Heart left ventricle (tissue), 16 donors: ENCODE measurements around the gene PIK3C2B. TPM values are rescaled to one million over a fixed set of nuclear protein-coding genes. Genes with fewer than 3 reads are reported as not detected.

Source experiments
- ATAC-seq, 4 donors: fragments of 200-7000 bp; cut with Tn5 transposase; one replicate each; pipeline ENCODE4 v1.9.1; 2020 to 2022; ENCODE audit warnings: moderate library complexity in 4 of 4, mild to moderate bottlenecking in 3 of 4, moderate number of reproducible peaks in 1 of 4
- DNase-seq, 5 donors: peaks; one replicate each; pipeline ENCODE4 v3.0.0-alpha.2; 2020
- H3K27ac ChIP-seq, 12 donors: fragments of 200-600 bp; sonication (generic) in 4 of 12; one replicate each; pipeline versions ENCODE4 v1.5.0 to v1.8.0; 2016 to 2022; ENCODE audit warnings: mild to moderate bottlenecking in 2 of 12
- H3K27me3 ChIP-seq, 9 donors: fragments of 200-600 bp; sonication (generic) in 2 of 9; one replicate each; pipeline versions ENCODE4 v1.5.1 to v1.8.0; 2016 to 2022; ENCODE audit warnings: mild to moderate bottlenecking in 3 of 9
- H3K36me3 ChIP-seq, 9 donors: fragments of 200-600 bp; sonication (generic) in 2 of 9; one replicate each; pipeline versions ENCODE4 v1.5.0 to v1.8.0; 2018 to 2022; ENCODE audit warnings: mild to moderate bottlenecking in 2 of 9
- H3K4me1 ChIP-seq, 12 donors: fragments of 200-600 bp; sonication (generic) in 4 of 12; one replicate each; pipeline versions ENCODE4 v1.5.0 to v1.8.0; 2016 to 2022; ENCODE audit warnings: mild to moderate bottlenecking in 3 of 12
- H3K4me3 ChIP-seq, 12 donors: fragments of 200-600 bp; sonication (generic) in 4 of 12; one replicate each; pipeline versions ENCODE4 v1.5.0 to v1.8.0; 2017 to 2022; ENCODE audit warnings: mild to moderate bottlenecking in 9 of 12, moderate library complexity in 4 of 12
- H3K9me3 ChIP-seq, 12 donors: fragments of 200-600 bp; sonication (generic) in 4 of 12; one replicate each; pipeline versions ENCODE4 v1.5.0 to v1.8.0; 2016 to 2022; ENCODE audit warnings: mild to moderate bottlenecking in 1 of 12
- CTCF ChIP-seq, 12 donors: fragments of 200-600 bp; sonication (generic) in 4 of 12; IDR thresholded peaks; one replicate each; pipeline versions ENCODE4 v1.5.0 to v1.8.0; 2018 to 2022; ENCODE audit warnings: antibody characterized with exemption in 12 of 12, mild to moderate bottlenecking in 5 of 12
- POLR2A ChIP-seq, 2 donors: fragments of 450-650 bp; IDR thresholded peaks; one replicate each; pipeline ENCODE4 v1.6.1; 2017; ENCODE audit warnings: antibody characterized with exemption in 2 of 2, mild to moderate bottlenecking in 2 of 2, moderate library complexity in 2 of 2
- WGBS, 4 donors: extraction: QIAGEN DNeasy Blood & Tissue Kit in 2 of 4; methylation state at CpG; one replicate each; pipeline versions ENCODE4 v1.1.5 to v1.1.7; 2013 to 2018; 5-methylcytosine and 5-hydroxymethylcytosine counted together
- intact Hi-C, 10 donors: fragments of 100-400 bp; cut with DNase I; formaldehyde crosslinking; loops; one replicate each; pipeline versions ENCODE4 v1.11.1 to v1.14.2; 2022
- polyA plus RNA-seq, 2 donors: library from polyadenylated mRNA; stranded (reverse); fragments of 200-250 nt; gene quantifications; one replicate each; pipeline ENCODE4 v1.2.3, GENCODE V29; 2013
- total RNA-seq, 9 donors: library from RNA; depleted of rRNA in 2 of 9; stranded (reverse); fragments of >200 nt in 2 of 9; fragmentation: NEBNext Ultra II Directional in 3 of 9; extraction: Animal tissue kit (Norgen Biotek cat#: 25700) in 3 of 9; gene quantifications; one replicate each; pipeline versions ENCODE4 v1.1.0 to v1.2.4, GENCODE V29; 2016 to 2023
- donor health status: ischemic (EF 13 %, LVEDD 7.1; RV severe dilation, severe dysfunction).
- donor health status: healthy with polysubstance abuse.
- donor health status: DM: no; HTN: yes; CAD: no.
- donor health status: DM: no; HTN: no; CAD: no.
- donor health status: ischemic (EF 25% LVEDD 6.9; RV normal size, moderate dysfunction).
- donor health status: ischemic (EF 25% LVEDD 5.7; RV mildly dilated, moderate dysfunction).
- donor health status: healthy.
- donor health status: DM: yes; HTN: yes; CAD: no.
- donor health status: ischemic (EF 35%, LVEDD 5.7; RV mildly dilated, moderate dysfunction).
- donor health status: nonischemic (EF 11% LVEDD 7.7; RV severe dilation, severe dysfunction).
- donor health status: DM: yes; HTN: yes; CAD: no.
- donor health status: PGD.
- donor health status: ischemic (EF 29% LVEDD 5.4; RV normal size, mild dysfunction).
- donor health status: nonischemic (EF 23%, LVEDD 6.1; RV moderate dilation, normal function).

The PIK3C2B gene
- total and polyA plus RNA-seq, 11 donors: 9.2 to 42.5 (median 16.0) TPM

GRCh38 chr1:204449678-204450280, 44.8 kb downstream of the PIK3C2B start:
- intact Hi-C loops: loop anchor here in 3 of 10 donors (2.0 to 10.0 kb wide), 2 partner anchors 17 to 355 kb away; no protein-coding TSS in a partner anchor
- TF ChIP-seq CTCF (IDR thresholded peaks at IDR 0.05): no peak
- TF ChIP-seq POLR2A (IDR thresholded peaks at IDR 0.05): no peak
- Histone ChIP-seq H3K27ac (peak overlapping the region in 11 of 12 donors; percentile 72 to 97 (median 87)), H3K27me3 (no peaks in the 10 kb centered on the region), H3K9me3 (no peaks in the 10 kb centered on the region), H3K4me3 (peak overlapping the region in 9 of 12 donors; percentile 1 to 47 (median 39)), H3K36me3 (peaks cover 0 to 91% (median 42%) of the 10 kb centered on the region in 9 donors), H3K4me1 (peaks cover 2 to 79% (median 47%) of the 10 kb centered on the region in 12 donors)
- WGBS, 4 donors: 68 to 87% (median 72%) methylated on average over 7 to 8 of the region's 8 CpGs
- no peak for ATAC-seq
- DNase-seq: no peak

- Histone ChIP-seq H3K36me3 (peaks cover 0 to 91% (median 47%) of the 10 kb centered on the region in 9 donors), H3K27ac (peak overlapping the region in 8 of 12 donors; percentile 82 to 97 (median 87)), H3K27me3 (no peaks in the 10 kb centered on the region), H3K9me3 (no peaks in the 10 kb centered on the region), H3K4me3 (no peak overlapping the region), H3K4me1 (peaks cover 2 to 72% (median 46%) of the 10 kb centered on the region in 12 donors)
- ATAC-seq (no peak), DNase-seq (no peak)
- TF ChIP-seq POLR2A (IDR thresholded peaks at IDR 0.05) (no peak), CTCF (IDR thresholded peaks at IDR 0.05) (no peak)
- intact Hi-C loops: loop anchor here in 1 of 10 donors (10.0 kb wide), 1 partner anchor 356 kb away; no protein-coding TSS in a partner anchor
- 69 to 83% (median 74%) methylated on average over 6 of the region's 6 CpGs for WGBS, 4 donors
Observed at GRCh38 chr1:204448991-204449677, 45.5 kb downstream of the PIK3C2B start.

GRCh38 chr1:204448344-204448964, 46.2 kb downstream of the PIK3C2B start:
- Histone ChIP-seq H3K4me3 (no peak overlapping the region), H3K27me3 (no peaks in the 10 kb centered on the region), H3K9me3 (no peaks in the 10 kb centered on the region), H3K27ac (peak overlapping the region in 7 of 12 donors; percentile 18 to 97 (median 87)), H3K36me3 (peaks cover 0 to 91% (median 54%) of the 10 kb centered on the region in 9 donors), H3K4me1 (peaks cover 4 to 71% (median 47%) of the 10 kb centered on the region in 12 donors)
- intact Hi-C loops: loop anchor here in 1 of 10 donors (10.0 kb wide), 1 partner anchor 356 kb away; no protein-coding TSS in a partner anchor
- 87 to 93% (median 88%) methylated on average over 7 of the region's 7 CpGs for WGBS, 4 donors
- DNase-seq (no peak), ATAC-seq (no peak)
- no peak for TF ChIP-seq CTCF (IDR thresholded peaks at IDR 0.05)
- TF ChIP-seq POLR2A (IDR thresholded peaks at IDR 0.05): no peak
